SK-N-SH (cell line): ENCODE data around the gene PDPK1. TPM values are rescaled to one million over a fixed set of nuclear protein-coding genes. Genes with fewer than 3 reads are reported as not detected.

Experiments
- CTCF ChIA-PET: fragments of 300-600, 350-600 bp; formaldehyde crosslinking; extraction: SDS; loops from one replicate; lab custom pipeline; 2021; lab: Yijun Ruan, JAX
- POLR2A ChIA-PET: fragments of 350-600 bp; sonication (Branson Sonifier 250); formaldehyde crosslinking; extraction: SDS; loops from one replicate; lab custom pipeline; 2020; ENCODE audit warnings: antibody characterized with exemption, inconsistent platforms; lab: Yijun Ruan, JAX
- DNase-seq: peaks from one replicate; pipeline ENCODE4 v3.0.0; 2012
- H2AFZ ChIP-seq: fragments of 200-600 bp; sonication (generic); 2 replicates; pipeline ENCODE4 v1.8.1; 2016; ENCODE audit warnings: antibody characterized with exemption, mild to moderate bottlenecking, low read depth
- H3F3A ChIP-seq: fragments of 200-600 bp; sonication (generic); replicated peaks from 2 replicates; pipeline ENCODE3; 2016; ENCODE audit warnings: antibody characterized with exemption, mild to moderate bottlenecking; ENCODE audit not compliant: insufficient read depth
- H3K27ac ChIP-seq, 2 experiments: fragments of 200-500 bp in 1 of 2; fragments of 200-600 bp in 1 of 2; sonication (Bioruptor generic) in 1 of 2; sonication (generic), shearing (Covaris generic) in 1 of 2; 2 replicates each; pipeline versions ENCODE4 v1.5.1 to v1.6.1; 2014 to 2016; ENCODE audit warnings: low read depth in 2 of 2, inconsistent platforms in 1 of 2, low read length in 1 of 2, mild to moderate bottlenecking in 1 of 2, mixed read lengths in 1 of 2
- H3K27me3 ChIP-seq: fragments of 200-600 bp; sonication (generic), shearing (Covaris generic); 2 replicates; pipeline ENCODE4 v1.6.1; 2016; ENCODE audit warnings: mixed run types; ENCODE audit not compliant: insufficient read depth
- H3K36me3 ChIP-seq, 2 experiments: fragments of 200-500 bp in 1 of 2; fragments of 200-600 bp in 1 of 2; sonication (Bioruptor generic) in 1 of 2; sonication (generic) in 1 of 2; replicated peaks in 1 of 2; 2 replicates each; pipeline versions ENCODE3 to v1.5.1; 2014 to 2016; ENCODE audit warnings: low read length in 1 of 2, mild to moderate bottlenecking in 1 of 2; ENCODE audit not compliant: insufficient read depth in 2 of 2, control insufficient read depth in 1 of 2
- H3K4me1 ChIP-seq, 2 experiments: fragments of 200-500 bp in 1 of 2; fragments of 200-600 bp in 1 of 2; sonication (Bioruptor generic) in 1 of 2; sonication (generic), shearing (Covaris generic) in 1 of 2; 2 replicates each; pipeline versions ENCODE4 v1.5.1 to v1.6.1; 2014 to 2016; ENCODE audit warnings: low read depth in 1 of 2, low read length in 1 of 2, mixed run types in 1 of 2; ENCODE audit not compliant: insufficient read depth in 2 of 2, control insufficient read depth in 1 of 2
- H3K4me2 ChIP-seq: fragments of 200-600 bp; sonication (generic), shearing (Covaris generic); 2 replicates; pipeline ENCODE4 v1.6.1; 2017; ENCODE audit warnings: mixed run types
- H3K4me3 ChIP-seq, 2 experiments: fragments of 200-500 bp in 1 of 2; fragments of 200-600 bp in 1 of 2; sonication (Bioruptor generic) in 1 of 2; sonication (generic), shearing (Covaris generic) in 1 of 2; 2 replicates each; pipeline versions ENCODE4 v1.5.1 to v1.8.1; 2014 to 2016; ENCODE audit warnings: low read depth in 2 of 2, inconsistent platforms in 1 of 2, low read length in 1 of 2, mild to moderate bottlenecking in 1 of 2, mixed read lengths in 1 of 2, moderate library complexity in 1 of 2
- H3K79me2 ChIP-seq: fragments of 200-600 bp; sonication (generic); 2 replicates; pipeline ENCODE4 v1.8.1; 2017; ENCODE audit warnings: mild to moderate bottlenecking; ENCODE audit not compliant: insufficient read depth
- H3K9ac ChIP-seq: fragments of 200-600 bp; sonication (generic); 2 replicates; pipeline ENCODE4 v1.6.1; 2017; ENCODE audit warnings: mixed run types
- H3K9me2 ChIP-seq: fragments of 200-600 bp; sonication (generic); 2 replicates; pipeline ENCODE4 v1.6.1; 2017; ENCODE audit warnings: mixed run types
- H3K9me3 ChIP-seq: fragments of 200-600 bp; sonication (generic); 2 replicates; pipeline ENCODE4 v1.6.1; 2017; ENCODE audit warnings: mixed run types, mild to moderate bottlenecking, moderate library complexity
- H4K20me1 ChIP-seq: fragments of 200-600 bp; sonication (generic); 2 replicates; pipeline ENCODE4 v1.6.1; 2017; ENCODE audit warnings: mild to moderate bottlenecking, mixed run types; ENCODE audit not compliant: insufficient read depth
- MXI1 ChIP-seq: IDR thresholded peaks from 2 replicates; pipeline ENCODE4 v1.6.1; 2012; ENCODE audit warnings: mild to moderate bottlenecking, low read depth, low read length, improper control_type of control experiment
- NFIC ChIP-seq: IDR thresholded peaks from 2 replicates; pipeline ENCODE4 v1.4.0; 2012; ENCODE audit warnings: borderline replicate concordance
- NRF1 ChIP-seq: IDR thresholded peaks from 2 replicates; pipeline ENCODE4 v1.6.1; 2012; ENCODE audit warnings: low read depth, mild to moderate bottlenecking, low read length
- POLR2AphosphoS5 ChIP-seq: IDR thresholded peaks from 2 replicates; pipeline ENCODE4 v1.6.1; 2012; ENCODE audit warnings: low read depth, low read length
- RAD21 ChIP-seq: IDR thresholded peaks from 2 replicates; pipeline ENCODE4 v1.6.1; 2012; ENCODE audit warnings: mild to moderate bottlenecking, low read length
- RFX5 ChIP-seq: IDR thresholded peaks from 2 replicates; pipeline ENCODE4 v1.6.1; 2012; ENCODE audit warnings: mild to moderate bottlenecking, improper control_type of control experiment, low read length
- SIN3A ChIP-seq: IDR thresholded peaks from 2 replicates; pipeline ENCODE4 v1.6.1; 2012; ENCODE audit warnings: low read depth, mild to moderate bottlenecking, low read length, moderate library complexity, borderline replicate concordance
- TAF1 ChIP-seq: IDR thresholded peaks from 2 replicates; pipeline ENCODE4 v1.6.1; 2012; ENCODE audit warnings: low read depth, mild to moderate bottlenecking, low read length, moderate library complexity, borderline replicate concordance
- USF2 ChIP-seq: fragments of 150-350 bp; IDR thresholded peaks from 2 replicates; pipeline ENCODE4 v1.6.1; 2017; ENCODE audit warnings: antibody characterized with exemption, low read length, low read depth, borderline replicate concordance
- YY1 ChIP-seq: IDR thresholded peaks from 2 replicates; pipeline ENCODE4 v1.4.0; 2012; ENCODE audit warnings: low read depth, mild to moderate bottlenecking
- WGBS: methylation state at CpG from one replicate; pipeline ENCODE4 v1.1.6; 2017; ENCODE audit warnings: low lambda C conversion rate; 5-methylcytosine and 5-hydroxymethylcytosine counted together
- polyA plus RNA-seq, 3 experiments: library from polyadenylated mRNA; depleted of rRNA; stranded (reverse); fragments of >200 nt; gene quantifications; 2 replicates each; pipeline ENCODE4 v1.2.3, GENCODE V29; 2012
- TF ChIP-seq, protein P1 (sequence below): IDR thresholded peaks from 2 replicates; pipeline ENCODE4; 2012
- TF ChIP-seq, protein P2 (sequence below): IDR thresholded peaks from 2 replicates; pipeline ENCODE4 v1.4.0; 2012; ENCODE audit warnings: low read depth, borderline replicate concordance
- TF ChIP-seq, protein P3 (sequence below): IDR thresholded peaks from 2 replicates; pipeline ENCODE4 v1.4.0; 2012; ENCODE audit warnings: low read depth

The PDPK1 gene
- polyA plus RNA-seq, 1 of the 3 experiments (the other 2 are of a cell fraction), result 22.0 TPM

DNA sequence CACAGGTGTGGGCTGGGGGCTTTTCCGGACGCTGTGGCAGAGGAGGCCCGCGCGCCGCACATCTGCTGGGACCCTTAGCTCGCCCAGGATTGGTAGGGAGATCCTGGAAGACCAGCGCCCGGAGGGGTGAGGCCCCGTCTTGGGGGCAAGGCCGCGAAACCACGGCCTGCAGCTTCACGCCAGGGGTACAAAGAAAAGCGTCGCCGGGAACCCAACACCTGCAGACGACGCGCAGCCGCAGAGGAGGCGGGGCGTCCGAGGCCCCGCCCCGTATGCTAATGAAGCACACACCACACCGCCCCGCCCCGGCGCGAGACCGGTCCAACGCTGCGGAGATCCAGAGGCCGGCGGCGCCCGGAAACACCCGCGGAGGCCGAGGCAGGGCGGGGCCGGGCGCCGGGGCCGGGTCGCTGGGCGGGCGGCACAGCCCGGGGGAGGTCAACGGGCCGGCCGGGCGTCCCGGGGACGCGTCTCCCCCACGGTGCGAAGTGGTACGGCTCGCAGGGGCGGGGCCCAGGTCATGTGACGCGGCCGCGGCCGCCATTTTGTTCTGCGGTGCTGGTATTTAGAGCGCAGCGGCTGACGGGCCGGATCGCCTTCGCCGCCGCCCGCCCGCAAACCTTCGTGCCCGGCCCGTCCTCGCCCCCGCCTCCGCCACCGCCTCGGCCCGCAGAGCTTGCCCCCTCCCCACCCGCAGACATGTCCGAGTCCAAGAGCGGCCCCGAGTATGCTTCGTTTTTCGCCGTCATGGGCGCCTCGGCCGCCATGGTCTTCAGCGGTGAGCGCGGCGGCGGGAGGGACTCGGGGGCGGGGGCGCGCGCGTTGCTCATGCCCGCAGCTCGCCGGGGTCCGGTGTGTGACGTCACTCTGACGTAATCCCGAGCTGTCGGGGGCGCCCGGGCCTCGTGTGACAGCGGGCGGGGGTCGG lies 24.2 kb upstream of the PDPK1 start, which contains the start of gene ATP6V0C:
Gene ATP6V0C (plus strand): TSS at position 548 of the 928 bp plus-strand sequence. CDS start 152 bp downstream, at position 700.
- Histone ChIP-seq H2AFZ (peak within 1 kb of the TSS; percentile 90), H3K4me3 (peak within 1 kb of the TSS; percentile 74 to 95), H3K9me2 (no peaks in the 10 kb centered on the region), H3K9me3 (no peaks in the 10 kb centered on the region), H3F3A (no peaks in the 10 kb centered on the region), H3K9ac (peak within 1 kb of the TSS; percentile 97), H3K4me1 (peaks cover 15 to 25% of the 10 kb centered on the region in 2 experiments; a peak in 3 of 4 replicates), H4K20me1 (peaks cover 43% of the 10 kb centered on the region), H3K27me3 (no peaks in the 10 kb centered on the region), H3K79me2 (peaks cover 49% of the 10 kb centered on the region), H3K27ac (peak within 1 kb of the TSS; percentile 73 to 90), H3K4me2 (peak within 1 kb of the TSS; percentile 95), H3K36me3 (no peaks in the 10 kb centered on the region)
- peak; percentile 38; the same call in 1 of the 2 replicates for TF ChIP-seq MXI1
- peak; percentile 76 for TF ChIP-seq NRF1
- no peak for TF ChIP-seq RFX5
- TF ChIP-seq YY1, result peak; percentile 92
- TF ChIP-seq, protein P1, sequence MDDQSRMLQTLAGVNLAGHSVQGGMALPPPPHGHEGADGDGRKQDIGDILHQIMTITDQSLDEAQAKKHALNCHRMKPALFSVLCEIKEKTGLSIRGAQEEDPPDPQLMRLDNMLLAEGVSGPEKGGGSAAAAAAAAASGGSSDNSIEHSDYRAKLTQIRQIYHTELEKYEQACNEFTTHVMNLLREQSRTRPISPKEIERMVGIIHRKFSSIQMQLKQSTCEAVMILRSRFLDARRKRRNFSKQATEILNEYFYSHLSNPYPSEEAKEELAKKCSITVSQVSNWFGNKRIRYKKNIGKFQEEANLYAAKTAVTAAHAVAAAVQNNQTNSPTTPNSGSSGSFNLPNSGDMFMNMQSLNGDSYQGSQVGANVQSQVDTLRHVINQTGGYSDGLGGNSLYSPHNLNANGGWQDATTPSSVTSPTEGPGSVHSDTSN, result peak; percentile 33
- TF ChIP-seq, protein P2, sequence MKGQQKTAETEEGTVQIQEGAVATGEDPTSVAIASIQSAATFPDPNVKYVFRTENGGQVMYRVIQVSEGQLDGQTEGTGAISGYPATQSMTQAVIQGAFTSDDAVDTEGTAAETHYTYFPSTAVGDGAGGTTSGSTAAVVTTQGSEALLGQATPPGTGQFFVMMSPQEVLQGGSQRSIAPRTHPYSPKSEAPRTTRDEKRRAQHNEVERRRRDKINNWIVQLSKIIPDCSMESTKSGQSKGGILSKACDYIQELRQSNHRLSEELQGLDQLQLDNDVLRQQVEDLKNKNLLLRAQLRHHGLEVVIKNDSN, result peak; percentile 94
- TF ChIP-seq USF2, result peak; percentile 74
- no peak for TF ChIP-seq RAD21
- peak; percentile 46; the same call in 1 of the 2 replicates for TF ChIP-seq SIN3A
- TF ChIP-seq TAF1, result peak; percentile 87
- TF ChIP-seq NFIC, result no peak
- TF ChIP-seq, protein P3, sequence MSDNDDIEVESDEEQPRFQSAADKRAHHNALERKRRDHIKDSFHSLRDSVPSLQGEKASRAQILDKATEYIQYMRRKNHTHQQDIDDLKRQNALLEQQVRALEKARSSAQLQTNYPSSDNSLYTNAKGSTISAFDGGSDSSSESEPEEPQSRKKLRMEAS, result peak; percentile 49
- peak; percentile 76 for TF ChIP-seq POLR2AphosphoS5
- peak; percentile 97 for DNase-seq
- ChIA-PET POLR2A (interaction anchor here (0.7 to 1.6 kb wide), 3 partner anchors 19 to 36 kb away, joined by 3 to 7 read pairs (median 3); partner anchors contain the start of gene PDPK1), CTCF (interaction anchor here (1.0 to 6.6 kb wide), 6 partner anchors 12 to 175 kb away, joined by 3 to 41 read pairs (median 4); partner anchors contain the start of genes ABCA3 and CCNF)
- under 1% methylated on average over 35 of the region's 122 CpGs for WGBS
